Mesenchymal stem cell (in vitro differentiated cells and primary cell): ENCODE data around the gene MEF2D.

ENCODE experiments used
- DNase-seq: peaks from one replicate; pipeline ENCODE4 v3.0.0-alpha.2; 2013
- H2AFZ ChIP-seq: one replicate; pipeline ENCODE4 v1.6.1; 2013; ENCODE audit warnings: low read depth, mild to moderate bottlenecking, control low read depth, inconsistent platforms, low read length, moderate library complexity
- H2AK5ac ChIP-seq: 2 replicates; pipeline ENCODE4 v1.6.1; 2013; ENCODE audit warnings: low read length, moderate library complexity, mild to moderate bottlenecking, inconsistent platforms; ENCODE audit not compliant: severe bottlenecking
- H2BK120ac ChIP-seq: one replicate; pipeline ENCODE4 v1.6.1; 2013; ENCODE audit warnings: low read depth, mild to moderate bottlenecking, inconsistent platforms, low read length, moderate library complexity
- H2BK12ac ChIP-seq, 2 experiments: one replicate each; pipeline ENCODE4 v1.6.1; 2013; ENCODE audit warnings: inconsistent platforms in 2 of 2, low read length in 2 of 2, mild to moderate bottlenecking in 2 of 2, moderate library complexity in 2 of 2, control low read depth in 1 of 2
- H2BK15ac ChIP-seq: one replicate; pipeline ENCODE4 v1.6.1; 2013; ENCODE audit warnings: mild to moderate bottlenecking, low read depth, inconsistent platforms; ENCODE audit not compliant: poor library complexity, severe bottlenecking
- H2BK5ac ChIP-seq: 2 replicates; pipeline ENCODE4 v1.6.1; 2013; ENCODE audit warnings: low read depth, mild to moderate bottlenecking, low read length, control low read depth, inconsistent platforms; ENCODE audit not compliant: poor library complexity, severe bottlenecking
- H3K14ac ChIP-seq, 2 experiments: one replicate each; pipeline ENCODE4 v1.6.1; 2013; ENCODE audit warnings: inconsistent platforms in 2 of 2, low read length in 2 of 2, control low read depth in 1 of 2, mild to moderate bottlenecking in 1 of 2, moderate library complexity in 1 of 2
- H3K18ac ChIP-seq, 2 experiments: one replicate each; pipeline ENCODE4 v1.6.1; 2013; ENCODE audit warnings: inconsistent platforms in 2 of 2, low read length in 2 of 2, control low read depth in 1 of 2, low read depth in 1 of 2, mild to moderate bottlenecking in 1 of 2
- H3K23ac ChIP-seq, 2 experiments: one replicate each; pipeline ENCODE4 v1.6.1; 2013; ENCODE audit warnings: inconsistent platforms in 2 of 2, low read length in 2 of 2, mild to moderate bottlenecking in 2 of 2, moderate library complexity in 2 of 2, control low read depth in 1 of 2
- H3K27ac ChIP-seq: 2 replicates; pipeline ENCODE4 v1.5.1; 2013; ENCODE audit warnings: mild to moderate bottlenecking, moderate library complexity, low read length, control low read depth, inconsistent platforms; ENCODE audit not compliant: poor library complexity, severe bottlenecking
- H3K27me3 ChIP-seq, 2 experiments: 2 replicates each; pipeline versions ENCODE4 v1.6.1 to v1.7.0; 2013; ENCODE audit warnings: low read length in 2 of 2, mild to moderate bottlenecking in 2 of 2, moderate library complexity in 2 of 2, control low read depth in 1 of 2, inconsistent platforms in 1 of 2; ENCODE audit not compliant: control insufficient read depth in 1 of 2, insufficient read depth in 1 of 2
- H3K36me3 ChIP-seq, 2 experiments: 2 replicates each; pipeline versions ENCODE4 v1.6.1 to v1.7.0; 2013; ENCODE audit warnings: low read length in 2 of 2, control low read depth in 1 of 2, inconsistent platforms in 1 of 2, low read depth in 1 of 2, mild to moderate bottlenecking in 1 of 2; ENCODE audit not compliant: insufficient read depth in 2 of 2, control insufficient read depth in 1 of 2
- H3K4ac ChIP-seq, 2 experiments: one replicate each; pipeline ENCODE4 v1.6.1; 2013; ENCODE audit warnings: inconsistent platforms in 2 of 2, low read length in 2 of 2, mild to moderate bottlenecking in 2 of 2, moderate library complexity in 2 of 2, control low read depth in 1 of 2, low read depth in 1 of 2
- H3K4me1 ChIP-seq: 2 replicates; pipeline ENCODE4 v1.6.1; 2013; ENCODE audit warnings: low read depth, low read length, control low read depth; ENCODE audit not compliant: control insufficient read depth, insufficient read depth
- H3K4me2 ChIP-seq: 2 replicates; pipeline ENCODE4 v1.6.1; 2013; ENCODE audit warnings: low read length, mild to moderate bottlenecking, inconsistent platforms; ENCODE audit not compliant: poor library complexity, severe bottlenecking
- H3K4me3 ChIP-seq, 2 experiments: 2 replicates each; pipeline versions ENCODE4 v1.5.1 to v1.7.0; 2013; ENCODE audit warnings: low read length in 2 of 2, mild to moderate bottlenecking in 2 of 2, control low read depth in 1 of 2, low read depth in 1 of 2; ENCODE audit not compliant: insufficient read depth in 1 of 2
- H3K79me1 ChIP-seq: replicated peaks from 2 replicates; pipeline ENCODE4 v1.6.1; 2013; ENCODE audit warnings: mild to moderate bottlenecking, control low read depth, low read length, inconsistent platforms; ENCODE audit not compliant: poor library complexity, severe bottlenecking
- H3K9ac ChIP-seq: 2 replicates; pipeline ENCODE4 v1.7.0; 2013; ENCODE audit warnings: mild to moderate bottlenecking, low read length, moderate library complexity
- H3K9me3 ChIP-seq: 2 replicates; pipeline ENCODE4 v1.7.0; 2013; ENCODE audit warnings: mild to moderate bottlenecking, low read length; ENCODE audit not compliant: control insufficient read depth
- H4K8ac ChIP-seq: one replicate; pipeline ENCODE4 v1.6.1; 2013; ENCODE audit warnings: inconsistent platforms, mild to moderate bottlenecking, low read length, moderate library complexity
- H4K91ac ChIP-seq: one replicate; pipeline ENCODE4 v1.6.1; 2013; ENCODE audit warnings: mild to moderate bottlenecking, low read length, inconsistent platforms
- WGBS: methylation state at CpG from one replicate; pipeline ENCODE4 v1.1.7; 2013; ENCODE audit warnings: mixed read lengths; 5-methylcytosine and 5-hydroxymethylcytosine counted together

Gene MEF2D

GRCh38 chr1:156530006-156530405, 29.4 kb upstream of the MEF2D start:
- no peak overlapping the region for H3K4ac ChIP-seq
- H3K27ac ChIP-seq = no peak overlapping the region
- H2BK5ac ChIP-seq = no peak overlapping the region
- no peak overlapping the region for H2BK120ac ChIP-seq
- no peak overlapping the region for H2BK15ac ChIP-seq
- peaks cover 14 to 46% of the 10 kb centered on the region in 2 experiments for H3K36me3 ChIP-seq
- H3K14ac ChIP-seq = no peak overlapping the region
- H3K18ac ChIP-seq = no peak overlapping the region
- H4K8ac ChIP-seq = no peak overlapping the region
- no peak overlapping the region for H3K4me2 ChIP-seq
- no peak overlapping the region for H2BK12ac ChIP-seq
- no peak overlapping the region for H3K23ac ChIP-seq
- no peak overlapping the region for H4K91ac ChIP-seq
- H3K9ac ChIP-seq = no peak overlapping the region
- no peak overlapping the region for H2AK5ac ChIP-seq
- no peaks in the 10 kb centered on the region for H3K9me3 ChIP-seq
- no peaks in the 10 kb centered on the region for H3K4me1 ChIP-seq
- no peak for DNase-seq
- H3K27me3 ChIP-seq = no peaks in the 10 kb centered on the region
- H3K4me3 ChIP-seq = no peak overlapping the region
- no peak overlapping the region for H2AFZ ChIP-seq
- WGBS = 98% methylated on average over 18 of the region's 18 CpGs
- no peaks in the 10 kb centered on the region for H3K79me1 ChIP-seq

DNA sequence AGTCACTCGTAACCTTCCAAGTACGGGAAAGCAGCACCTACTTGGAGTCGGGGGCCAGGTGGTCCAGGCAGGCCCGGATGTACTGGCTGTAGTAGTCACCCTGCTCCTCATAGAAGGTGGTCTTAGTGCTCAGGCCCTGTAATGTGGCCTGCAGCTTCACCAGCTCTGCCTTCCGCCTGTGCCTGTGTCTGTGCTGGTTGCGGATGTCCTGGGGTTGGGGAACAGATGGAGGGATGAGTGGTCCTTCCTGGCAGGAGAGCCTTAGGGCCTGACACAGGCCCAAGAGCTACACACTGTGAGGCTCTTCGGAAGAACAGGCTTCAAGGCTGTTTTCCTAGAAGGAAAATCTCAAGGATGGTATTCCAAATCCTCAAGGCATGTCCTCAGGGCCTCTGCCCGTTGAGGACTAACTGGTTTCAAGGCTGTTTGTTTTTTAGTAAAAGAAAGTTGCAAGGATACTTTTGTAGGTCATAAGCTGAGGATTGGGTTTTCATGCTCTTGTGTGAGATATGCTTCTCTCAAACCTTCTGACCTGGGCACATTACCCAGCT, 28.4 kb upstream of the MEF2D start:
- H3K14ac ChIP-seq = no peak overlapping the region
- H3K4me3 ChIP-seq = no peak overlapping the region
- H2BK5ac ChIP-seq = no peak overlapping the region
- H3K79me1 ChIP-seq = no peaks in the 10 kb centered on the region
- H4K8ac ChIP-seq = no peak overlapping the region
- no peak overlapping the region for H2BK12ac ChIP-seq
- no peak overlapping the region for H3K23ac ChIP-seq
- no peaks in the 10 kb centered on the region for H3K9me3 ChIP-seq
- no peak overlapping the region for H3K27ac ChIP-seq
- no peaks in the 10 kb centered on the region for H3K27me3 ChIP-seq
- H4K91ac ChIP-seq = no peak overlapping the region
- H2BK120ac ChIP-seq = no peak overlapping the region
- H3K18ac ChIP-seq = no peak overlapping the region
- no peak overlapping the region for H3K9ac ChIP-seq
- no peak overlapping the region for H3K4me2 ChIP-seq
- no peak overlapping the region for H2AFZ ChIP-seq
- H3K36me3 ChIP-seq = peaks cover 14 to 37% of the 10 kb centered on the region in 2 experiments
- H3K4me1 ChIP-seq = no peaks in the 10 kb centered on the region
- H3K4ac ChIP-seq = no peak overlapping the region
- H2BK15ac ChIP-seq = no peak overlapping the region
- 95% methylated on average over 8 of the region's 8 CpGs for WGBS
- no peak overlapping the region for H2AK5ac ChIP-seq
- DNase-seq = no peak

DNA sequence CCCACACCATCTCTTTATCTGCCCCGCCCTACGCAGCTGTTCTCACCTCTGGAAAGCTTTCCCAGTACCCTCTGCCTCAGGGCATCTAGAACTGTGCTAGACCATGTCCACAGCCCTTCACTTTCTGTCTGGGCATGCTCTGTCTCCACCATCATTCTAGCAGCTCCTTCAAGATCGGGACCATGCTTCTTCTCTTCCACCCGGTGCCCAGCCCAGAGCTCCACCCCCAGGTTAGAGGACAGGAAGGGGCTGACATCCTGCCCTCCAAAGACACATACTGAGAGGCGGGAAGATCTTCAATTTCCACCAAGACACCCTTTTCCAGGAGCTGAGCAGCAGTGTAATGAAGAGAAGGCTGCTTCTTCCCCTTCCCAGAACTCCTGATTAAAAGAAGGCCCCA, 27.7 kb upstream of the MEF2D start:
- DNase-seq = no peak
- H3K23ac ChIP-seq = no peak overlapping the region

DNA sequence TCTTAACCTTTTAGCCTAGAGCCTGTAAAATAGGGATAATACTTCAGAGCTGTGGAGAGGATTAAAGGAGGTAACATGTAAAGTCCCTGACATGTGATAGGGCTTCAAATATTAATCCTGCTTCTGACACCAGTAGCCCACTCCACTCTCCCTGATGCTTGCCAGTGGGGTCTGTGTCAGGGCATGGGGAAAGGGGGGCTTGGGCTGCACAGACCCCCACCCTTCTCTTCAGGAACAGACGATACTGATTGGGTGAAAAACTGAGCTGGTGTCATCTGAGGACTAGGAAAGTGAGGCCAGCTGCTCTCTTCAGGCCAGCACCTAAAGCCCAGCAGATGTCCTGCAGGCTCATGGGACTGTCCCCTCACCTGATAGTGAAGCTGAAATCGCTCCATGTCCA, 27.0 kb upstream of the MEF2D start:
- Histone ChIP-seq H3K9me3 (no peaks in the 10 kb centered on the region), H2BK15ac (no peak overlapping the region), H2AK5ac (no peak overlapping the region), H3K4ac (no peak overlapping the region), H2AFZ (no peak overlapping the region), H3K9ac (no peak overlapping the region), H3K4me2 (no peak overlapping the region), H2BK120ac (no peak overlapping the region), H4K8ac (no peak overlapping the region), H3K18ac (no peak overlapping the region), H3K79me1 (no peaks in the 10 kb centered on the region), H3K14ac (no peak overlapping the region), H3K4me1 (no peaks in the 10 kb centered on the region), H2BK5ac (no peak overlapping the region), H2BK12ac (no peak overlapping the region), H3K27me3 (no peaks in the 10 kb centered on the region), H4K91ac (no peak overlapping the region), H3K27ac (no peak overlapping the region), H3K23ac (no peak overlapping the region), H3K36me3 (peaks cover 12 to 25% of the 10 kb centered on the region in 2 experiments), H3K4me3 (no peak overlapping the region)
- DNase-seq = no peak
- 96% methylated on average over 2 of the region's 2 CpGs for whole genome bisulfite sequencing

More for the DNA sequence above, 27.7 kb upstream of the MEF2D start:
- H3K79me1 ChIP-seq = no peaks in the 10 kb centered on the region
- H3K9me3 ChIP-seq = no peaks in the 10 kb centered on the region
- no peak overlapping the region for H3K4me2 ChIP-seq
- H3K4ac ChIP-seq = no peak overlapping the region
- no peak overlapping the region for H2BK5ac ChIP-seq
- no peak overlapping the region for H3K4me3 ChIP-seq
- no peak overlapping the region for H3K9ac ChIP-seq
- no peak overlapping the region for H4K91ac ChIP-seq
- no peak overlapping the region for H4K8ac ChIP-seq
- H3K27me3 ChIP-seq = no peaks in the 10 kb centered on the region
- 87% methylated on average over 4 of the region's 5 CpGs for WGBS
- H3K14ac ChIP-seq = no peak overlapping the region
- H2AFZ ChIP-seq = no peak overlapping the region
- no peaks in the 10 kb centered on the region for H3K4me1 ChIP-seq
- H2AK5ac ChIP-seq = no peak overlapping the region
- no peak overlapping the region for H3K27ac ChIP-seq
- no peak overlapping the region for H3K18ac ChIP-seq
- H2BK15ac ChIP-seq = no peak overlapping the region
- no peak overlapping the region for H2BK120ac ChIP-seq
- peaks cover 12 to 31% of the 10 kb centered on the region in 2 experiments for H3K36me3 ChIP-seq
- no peak overlapping the region for H2BK12ac ChIP-seq
